ENCODE measurements around the gene ARF1. TPM values are rescaled to one million over a fixed set of nuclear protein-coding genes. Genes with fewer than 3 reads are reported as not detected.
A peak's percentile ranks its signal among the peaks of the same experiment; 100 is the strongest.

ARF1 gene
- total and polyA plus RNA-seq, 2 of the 13 experiments (the other 11 are each of a cell fraction or from before 2014, with no cell fraction given), result 186 to 327 TPM

DNA sequence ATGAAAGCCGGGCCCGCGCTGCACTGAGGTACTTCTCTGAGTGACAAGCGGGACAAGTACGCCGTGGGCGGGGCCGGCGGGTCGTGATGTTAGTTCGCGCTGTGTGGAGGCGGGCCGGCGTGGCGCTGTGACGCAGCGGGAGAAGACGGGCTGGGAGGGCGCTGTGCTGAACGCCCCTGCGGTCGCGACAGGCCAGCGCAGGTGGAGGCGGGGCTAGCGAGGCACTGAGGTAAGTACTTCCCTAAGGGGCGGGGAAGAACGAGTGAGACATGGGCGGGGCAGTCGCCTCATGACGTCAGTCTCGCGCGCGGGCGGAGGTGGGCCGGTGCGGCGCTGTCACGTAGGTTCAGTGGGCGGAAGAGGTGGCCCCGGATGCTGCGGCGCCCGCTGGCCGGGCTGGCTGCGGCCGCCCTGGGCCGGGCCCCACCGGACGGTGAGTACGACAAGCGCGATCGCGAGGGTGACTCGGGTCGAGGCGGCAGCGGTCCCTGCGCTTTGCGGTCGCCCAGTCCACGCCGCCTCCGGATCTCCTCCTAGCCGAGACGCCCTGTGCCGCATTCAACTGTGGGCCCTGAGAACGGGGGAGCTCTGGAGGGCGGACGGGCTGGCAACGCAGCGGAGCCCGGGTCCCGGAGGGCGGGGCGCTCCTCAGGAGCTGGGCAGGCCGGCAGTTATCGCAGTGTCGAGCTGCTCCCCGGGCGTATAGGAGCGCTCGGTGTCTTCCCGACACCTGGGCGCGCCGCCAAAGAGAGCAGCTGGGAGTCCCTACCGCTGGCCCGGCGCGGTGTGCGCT, 57.6 kb downstream of the ARF1 start, which contains the start of gene GUK1 (continued):
- TF ChIP-seq, protein P1, sequence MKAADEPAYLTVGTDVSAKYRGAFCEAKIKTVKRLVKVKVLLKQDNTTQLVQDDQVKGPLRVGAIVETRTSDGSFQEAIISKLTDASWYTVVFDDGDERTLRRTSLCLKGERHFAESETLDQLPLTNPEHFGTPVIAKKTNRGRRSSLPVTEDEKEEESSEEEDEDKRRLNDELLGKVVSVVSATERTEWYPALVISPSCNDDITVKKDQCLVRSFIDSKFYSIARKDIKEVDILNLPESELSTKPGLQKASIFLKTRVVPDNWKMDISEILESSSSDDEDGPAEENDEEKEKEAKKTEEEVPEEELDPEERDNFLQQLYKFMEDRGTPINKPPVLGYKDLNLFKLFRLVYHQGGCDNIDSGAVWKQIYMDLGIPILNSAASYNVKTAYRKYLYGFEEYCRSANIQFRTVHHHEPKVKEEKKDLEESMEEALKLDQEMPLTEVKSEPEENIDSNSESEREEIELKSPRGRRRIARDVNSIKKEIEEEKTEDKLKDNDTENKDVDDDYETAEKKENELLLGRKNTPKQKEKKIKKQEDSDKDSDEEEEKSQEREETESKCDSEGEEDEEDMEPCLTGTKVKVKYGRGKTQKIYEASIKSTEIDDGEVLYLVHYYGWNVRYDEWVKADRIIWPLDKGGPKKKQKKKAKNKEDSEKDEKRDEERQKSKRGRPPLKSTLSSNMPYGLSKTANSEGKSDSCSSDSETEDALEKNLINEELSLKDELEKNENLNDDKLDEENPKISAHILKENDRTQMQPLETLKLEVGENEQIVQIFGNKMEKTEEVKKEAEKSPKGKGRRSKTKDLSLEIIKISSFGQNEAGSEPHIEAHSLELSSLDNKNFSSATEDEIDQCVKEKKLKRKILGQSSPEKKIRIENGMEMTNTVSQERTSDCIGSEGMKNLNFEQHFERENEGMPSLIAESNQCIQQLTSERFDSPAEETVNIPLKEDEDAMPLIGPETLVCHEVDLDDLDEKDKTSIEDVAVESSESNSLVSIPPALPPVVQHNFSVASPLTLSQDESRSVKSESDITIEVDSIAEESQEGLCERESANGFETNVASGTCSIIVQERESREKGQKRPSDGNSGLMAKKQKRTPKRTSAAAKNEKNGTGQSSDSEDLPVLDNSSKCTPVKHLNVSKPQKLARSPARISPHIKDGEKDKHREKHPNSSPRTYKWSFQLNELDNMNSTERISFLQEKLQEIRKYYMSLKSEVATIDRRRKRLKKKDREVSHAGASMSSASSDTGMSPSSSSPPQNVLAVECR (CRISPR knock-in tag; IDR thresholded peaks at IDR 0.05; ENCODE audit: borderline replicate concordance), result peak; percentile 98
- TF ChIP-seq NFYB (CRISPR knock-in tag; IDR thresholded peaks at IDR 0.05) (peak; percentile 77), YEATS4 (CRISPR knock-in tag; IDR thresholded peaks at IDR 0.05; ENCODE audit: borderline replicate concordance) (peak; percentile 85), TGIF2 (CRISPR knock-in tag; IDR thresholded peaks at IDR 0.05) (no peak; the same call in 1 of the 2 replicates), MTF2 (CRISPR knock-in tag; IDR thresholded peaks at IDR 0.05; ENCODE audit: borderline replicate concordance) (peak; percentile 62; the same call in 1 of the 2 replicates), JUN (CRISPR knock-in tag; IDR thresholded peaks at IDR 0.05) (peak; percentile 18; the same call in 1 of the 2 replicates), ISL2 (CRISPR knock-in tag; IDR thresholded peaks at IDR 0.05) (no peak; the same call in 1 of the 2 replicates), SP2 (CRISPR knock-in tag; IDR thresholded peaks at IDR 0.05) (peak; percentile 80), ZNF432 (CRISPR knock-in tag; IDR thresholded peaks at IDR 0.05; ENCODE audit: borderline replicate concordance) (no peak), CHD2 (IDR thresholded peaks at IDR 0.05; ENCODE audit: low read depth, low read length) (peak; percentile 72; the same call in 1 of the 2 replicates), TOE1 (CRISPR knock-in tag; IDR thresholded peaks at IDR 0.05) (no peak), SRSF4 (IDR thresholded peaks at IDR 0.05; ENCODE audit: low read depth, low read length, poor library complexity, severe bottlenecking) (no peak), ZFP36L2 (CRISPR knock-in tag; IDR thresholded peaks at IDR 0.05) (0 out of 2 replicates have a peak, but pooled peaks have one; percentile 10), NKX3-1 (CRISPR knock-in tag; IDR thresholded peaks at IDR 0.05) (peak; percentile 53; the same call in 1 of the 2 replicates), ZNF343 (CRISPR knock-in tag; IDR thresholded peaks at IDR 0.05) (0 out of 2 replicates have a peak, but pooled peaks have one; percentile 23)
- TF ChIP-seq, protein P2, sequence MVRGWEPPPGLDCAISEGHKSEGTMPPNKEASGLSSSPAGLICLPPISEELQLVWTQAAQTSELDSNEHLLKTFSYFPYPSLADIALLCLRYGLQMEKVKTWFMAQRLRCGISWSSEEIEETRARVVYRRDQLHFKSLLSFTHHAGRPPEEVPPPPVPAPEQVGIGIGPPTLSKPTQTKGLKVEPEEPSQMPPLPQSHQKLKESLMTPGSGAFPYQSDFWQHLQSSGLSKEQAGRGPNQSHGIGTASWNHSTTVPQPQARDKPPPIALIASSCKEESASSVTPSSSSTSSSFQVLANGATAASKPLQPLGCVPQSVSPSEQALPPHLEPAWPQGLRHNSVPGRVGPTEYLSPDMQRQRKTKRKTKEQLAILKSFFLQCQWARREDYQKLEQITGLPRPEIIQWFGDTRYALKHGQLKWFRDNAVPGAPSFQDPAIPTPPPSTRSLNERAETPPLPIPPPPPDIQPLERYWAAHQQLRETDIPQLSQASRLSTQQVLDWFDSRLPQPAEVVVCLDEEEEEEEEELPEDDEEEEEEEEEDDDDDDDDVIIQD (CRISPR knock-in tag; IDR thresholded peaks at IDR 0.05; ENCODE audit: low read depth), result no peak; the same call in 1 of the 2 replicates
- TF ChIP-seq, protein P3, sequence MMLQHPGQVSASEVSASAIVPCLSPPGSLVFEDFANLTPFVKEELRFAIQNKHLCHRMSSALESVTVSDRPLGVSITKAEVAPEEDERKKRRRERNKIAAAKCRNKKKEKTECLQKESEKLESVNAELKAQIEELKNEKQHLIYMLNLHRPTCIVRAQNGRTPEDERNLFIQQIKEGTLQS (CRISPR knock-in tag; IDR thresholded peaks at IDR 0.05), result peak; percentile 65
- TF ChIP-seq, protein P4, sequence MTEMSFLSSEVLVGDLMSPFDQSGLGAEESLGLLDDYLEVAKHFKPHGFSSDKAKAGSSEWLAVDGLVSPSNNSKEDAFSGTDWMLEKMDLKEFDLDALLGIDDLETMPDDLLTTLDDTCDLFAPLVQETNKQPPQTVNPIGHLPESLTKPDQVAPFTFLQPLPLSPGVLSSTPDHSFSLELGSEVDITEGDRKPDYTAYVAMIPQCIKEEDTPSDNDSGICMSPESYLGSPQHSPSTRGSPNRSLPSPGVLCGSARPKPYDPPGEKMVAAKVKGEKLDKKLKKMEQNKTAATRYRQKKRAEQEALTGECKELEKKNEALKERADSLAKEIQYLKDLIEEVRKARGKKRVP (CRISPR knock-in tag; IDR thresholded peaks at IDR 0.05), result no peak
- TF ChIP-seq, protein P5, sequence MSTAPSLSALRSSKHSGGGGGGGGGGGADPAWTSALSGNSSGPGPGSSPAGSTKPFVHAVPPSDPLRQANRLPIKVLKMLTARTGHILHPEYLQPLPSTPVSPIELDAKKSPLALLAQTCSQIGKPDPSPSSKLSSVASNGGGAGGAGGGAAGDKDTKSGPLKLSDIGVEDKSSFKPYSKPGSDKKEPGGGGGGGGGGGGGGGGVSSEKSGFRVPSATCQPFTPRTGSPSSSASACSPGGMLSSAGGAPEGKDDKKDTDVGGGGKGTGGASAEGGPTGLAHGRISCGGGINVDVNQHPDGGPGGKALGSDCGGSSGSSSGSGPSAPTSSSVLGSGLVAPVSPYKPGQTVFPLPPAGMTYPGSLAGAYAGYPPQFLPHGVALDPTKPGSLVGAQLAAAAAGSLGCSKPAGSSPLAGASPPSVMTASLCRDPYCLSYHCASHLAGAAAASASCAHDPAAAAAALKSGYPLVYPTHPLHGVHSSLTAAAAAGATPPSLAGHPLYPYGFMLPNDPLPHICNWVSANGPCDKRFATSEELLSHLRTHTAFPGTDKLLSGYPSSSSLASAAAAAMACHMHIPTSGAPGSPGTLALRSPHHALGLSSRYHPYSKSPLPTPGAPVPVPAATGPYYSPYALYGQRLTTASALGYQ (CRISPR knock-in tag; IDR thresholded peaks at IDR 0.05), result peak; percentile 50; the same call in 1 of the 2 replicates
